HTERT RPE-1 (cell line): ENCODE measurements around the gene IRF2BP2.
"Not testable (repeated sequence)": the region's sequence is repeated elsewhere in the genome, so short reads cannot be mapped to it uniquely, and the experiment has no call there.

Experiments used
- in situ Hi-C: fragments of 300-500 bp; cut with MboI; formaldehyde crosslinking; loops from 4 replicates; pipeline ENCODE4 v1.14.3; 2020; ENCODE audit warnings: low sequenced_read_pairs

IRF2BP2 gene

GRCh38 chr1:234634922-234635321 is 24.9 kb upstream of the IRF2BP2 start:
- in situ Hi-C loops, result not testable (repeated sequence)

GRCh38 chr1:234634387-234634786 is 24.4 kb upstream of the IRF2BP2 start:
- in situ Hi-C loops, result no loop called here

GRCh38 chr1:234633246-234634003 is 23.4 kb upstream of the IRF2BP2 start:
- in situ Hi-C loops, result no loop called here

GRCh38 chr1:234632225-234632624 is 22.2 kb upstream of the IRF2BP2 start:
- in situ Hi-C loops, result no loop called here

GRCh38 chr1:234631721-234632125 is 21.7 kb upstream of the IRF2BP2 start:
- in situ Hi-C loops, result no loop called here

GRCh38 chr1:234629026-234629425 is 19.0 kb upstream of the IRF2BP2 start:
- in situ Hi-C loops, result no loop called here

GRCh38 chr1:234628089-234628488 is 18.1 kb upstream of the IRF2BP2 start:
- in situ Hi-C loops, result no loop called here

GRCh38 chr1:234627009-234627950 is 17.3 kb upstream of the IRF2BP2 start:
- in situ Hi-C loops, result no loop called here

GRCh38 chr1:234626391-234626790 is 16.4 kb upstream of the IRF2BP2 start:
- in situ Hi-C loops, result no loop called here

- in situ Hi-C loops, result no loop called here
Measured at GRCh38 chr1:234624724-234625117, 14.7 kb upstream of the IRF2BP2 start.

- in situ Hi-C loops, result no loop called here
Measured at GRCh38 chr1:234621657-234622335, 11.8 kb upstream of the IRF2BP2 start.

- in situ Hi-C loops, result no loop called here
Measured at GRCh38 chr1:234621127-234621468, 11.1 kb upstream of the IRF2BP2 start.

- in situ Hi-C loops, result no loop called here
Measured at GRCh38 chr1:234620272-234621126, 10.5 kb upstream of the IRF2BP2 start.

GRCh38 chr1:234619794-234620247 is 9.8 kb upstream of the IRF2BP2 start:
- in situ Hi-C loops, result no loop called here

- in situ Hi-C loops, result no loop called here
Measured at GRCh38 chr1:234619071-234619480, 9.1 kb upstream of the IRF2BP2 start.

GRCh38 chr1:234618737-234619049 is 8.7 kb upstream of the IRF2BP2 start:
- in situ Hi-C loops, result no loop called here

GRCh38 chr1:234617986-234618736 is 8.2 kb upstream of the IRF2BP2 start:
- in situ Hi-C loops, result no loop called here

GRCh38 chr1:234617131-234617985 is 7.4 kb upstream of the IRF2BP2 start:
- in situ Hi-C loops, result no loop called here

- in situ Hi-C loops, result no loop called here
Measured at GRCh38 chr1:234616644-234617043, 6.7 kb upstream of the IRF2BP2 start.
